Vagina (tissue), 2 donors: ENCODE results near the gene ASAP2. TPM values are rescaled to one million over a fixed set of nuclear protein-coding genes. Genes with fewer than 3 reads are reported as not detected.

ENCODE experiments used
- DNase-seq, 2 donors: peaks; one replicate each; pipeline ENCODE4 v3.0.0-alpha.2; 2017; ENCODE audit errors: extremely low spot score in 2 of 2
- H3K27ac ChIP-seq: fragments of 200-600 bp; sonication (generic); one replicate; pipeline ENCODE4 v1.5.1; 2019
- H3K27me3 ChIP-seq: fragments of 200-600 bp; sonication (generic); one replicate; pipeline ENCODE4 v1.5.1; 2019
- H3K36me3 ChIP-seq, 2 donors: fragments of 200-600 bp; sonication (generic); one replicate each; pipeline ENCODE4 v1.5.1; 2017 to 2019
- H3K4me1 ChIP-seq: fragments of 200-600 bp; sonication (generic); one replicate; pipeline ENCODE4 v1.5.1; 2019
- H3K4me3 ChIP-seq, 2 donors: fragments of 200-600 bp; sonication (generic); 1 replicate in 1 of 2; 2 replicates in 1 of 2; pipeline ENCODE4 v1.5.1; 2016 to 2019
- H3K9me3 ChIP-seq: fragments of 200-600 bp; sonication (generic); one replicate; pipeline ENCODE4 v1.5.1; 2019
- CTCF ChIP-seq, 3 experiments: fragments of 450-650 bp in 2 of 3; fragments of 200-600 bp in 1 of 3; sonication (generic) in 1 of 3; IDR thresholded peaks; one replicate each; pipeline ENCODE4 v1.5.1; 2017 to 2019; ENCODE audit warnings: antibody characterized with exemption in 3 of 3, mild to moderate bottlenecking in 2 of 3, moderate library complexity in 2 of 3
- POLR2A ChIP-seq, 2 donors: fragments of 450-650 bp; IDR thresholded peaks; one replicate each; pipeline ENCODE4 v1.6.1; 2017; ENCODE audit warnings: antibody characterized with exemption in 2 of 2, mild to moderate bottlenecking in 2 of 2, moderate library complexity in 2 of 2
- POLR2AphosphoS5 ChIP-seq, 2 donors: sonication (generic); formaldehyde crosslinking; IDR thresholded peaks; one replicate each; pipeline ENCODE4 v1.9.0; 2017; ENCODE audit warnings: antibody characterized with exemption in 2 of 2, mild to moderate bottlenecking in 2 of 2, low read depth in 1 of 2; ENCODE audit not compliant: insufficient read depth in 1 of 2
- intact Hi-C: fragments of 100-400 bp; cut with DNase I; formaldehyde crosslinking; loops from one replicate; pipeline ENCODE4 v1.15.1; 2023
- total RNA-seq: library from RNA; depleted of rRNA; stranded (reverse); fragments of >200 nt; gene quantifications from one replicate; pipeline ENCODE4 v1.2.3, GENCODE V29; 2016

Gene ASAP2
- total RNA-seq, 1 donor from 2014 or later = 36.3 TPM

GRCh38 chr2:9249020-9249800 lies 42.6 kb downstream of the ASAP2 start:
- Histone ChIP-seq H3K36me3 (no peaks in the 10 kb centered on the region), H3K27me3 (no peaks in the 10 kb centered on the region), H3K4me3 (no peak overlapping the region), H3K9me3 (no peaks in the 10 kb centered on the region), H3K27ac (no peak overlapping the region), H3K4me1 (peaks cover 67% of the 10 kb centered on the region)
- DNase-seq = no peak
- intact Hi-C loops = no loop called here
- no peak for TF ChIP-seq CTCF (IDR thresholded peaks at IDR 0.05)
- no peak for TF ChIP-seq POLR2A (IDR thresholded peaks at IDR 0.05)
- no peak for TF ChIP-seq POLR2AphosphoS5 (IDR thresholded peaks at IDR 0.05; ENCODE audit: insufficient read depth in 1 of 2, low read depth in 1 of 2)

- Histone ChIP-seq H3K4me3 (no peak overlapping the region), H3K27me3 (no peaks in the 10 kb centered on the region), H3K4me1 (peaks cover 68% of the 10 kb centered on the region), H3K9me3 (no peaks in the 10 kb centered on the region), H3K36me3 (no peaks in the 10 kb centered on the region), H3K27ac (no peak overlapping the region)
- DNase-seq = no peak
- TF ChIP-seq POLR2A (IDR thresholded peaks at IDR 0.05) (no peak), CTCF (IDR thresholded peaks at IDR 0.05) (no peak), POLR2AphosphoS5 (IDR thresholded peaks at IDR 0.05; ENCODE audit: insufficient read depth in 1 of 2, low read depth in 1 of 2) (no peak)
- intact Hi-C loops = loop anchor here (10.0 kb wide), 1 partner anchor 45 kb away; the partner anchor contains the start of gene ASAP2
These were observed 43.5 kb downstream of the ASAP2 start for GRCh38 chr2:9250091-9250490.

GRCh38 chr2:9250498-9251153 lies 44.0 kb downstream of the ASAP2 start:
- Histone ChIP-seq H3K9me3 (no peaks in the 10 kb centered on the region), H3K4me3 (no peak overlapping the region), H3K27ac (no peak overlapping the region), H3K4me1 (peaks cover 72% of the 10 kb centered on the region), H3K27me3 (no peaks in the 10 kb centered on the region), H3K36me3 (no peaks in the 10 kb centered on the region)
- DNase-seq = no peak
- TF ChIP-seq POLR2A (IDR thresholded peaks at IDR 0.05) = no peak
- TF ChIP-seq CTCF (IDR thresholded peaks at IDR 0.05) = no peak
- intact Hi-C loops = loop anchor here (10.0 kb wide), 1 partner anchor 46 kb away; the partner anchor contains the start of gene ASAP2

- Histone ChIP-seq H3K4me3 (no peak overlapping the region), H3K36me3 (no peaks in the 10 kb centered on the region), H3K4me1 (peaks cover 72% of the 10 kb centered on the region), H3K27me3 (no peaks in the 10 kb centered on the region), H3K9me3 (no peaks in the 10 kb centered on the region), H3K27ac (peak overlapping the region; percentile 32)
- no peak for DNase-seq
- intact Hi-C loops = loop anchor here (10.0 kb wide), 1 partner anchor 47 kb away; the partner anchor contains the start of gene ASAP2
- TF ChIP-seq CTCF (IDR thresholded peaks at IDR 0.05) = no peak
- TF ChIP-seq POLR2A (IDR thresholded peaks at IDR 0.05) = no peak
- TF ChIP-seq POLR2AphosphoS5 (IDR thresholded peaks at IDR 0.05; ENCODE audit: insufficient read depth in 1 of 2, low read depth in 1 of 2) = no peak
These were observed 44.8 kb downstream of the ASAP2 start for GRCh38 chr2:9251154-9252001.
